HG02973 (cell line): ENCODE data around the gene CPM.
"Not testable (repeated sequence)": the region's sequence is repeated elsewhere in the genome, so short reads cannot be mapped to it uniquely, and the experiment has no call there.

ENCODE experiments used
- ATAC-seq: cut with Tn5 transposase; IDR thresholded peaks from one replicate; pipeline ENCODE4 v1.9.1; 2021; ENCODE audit warnings: moderate library complexity; ENCODE audit not compliant: unreplicated experiment

Gene CPM

DNA sequence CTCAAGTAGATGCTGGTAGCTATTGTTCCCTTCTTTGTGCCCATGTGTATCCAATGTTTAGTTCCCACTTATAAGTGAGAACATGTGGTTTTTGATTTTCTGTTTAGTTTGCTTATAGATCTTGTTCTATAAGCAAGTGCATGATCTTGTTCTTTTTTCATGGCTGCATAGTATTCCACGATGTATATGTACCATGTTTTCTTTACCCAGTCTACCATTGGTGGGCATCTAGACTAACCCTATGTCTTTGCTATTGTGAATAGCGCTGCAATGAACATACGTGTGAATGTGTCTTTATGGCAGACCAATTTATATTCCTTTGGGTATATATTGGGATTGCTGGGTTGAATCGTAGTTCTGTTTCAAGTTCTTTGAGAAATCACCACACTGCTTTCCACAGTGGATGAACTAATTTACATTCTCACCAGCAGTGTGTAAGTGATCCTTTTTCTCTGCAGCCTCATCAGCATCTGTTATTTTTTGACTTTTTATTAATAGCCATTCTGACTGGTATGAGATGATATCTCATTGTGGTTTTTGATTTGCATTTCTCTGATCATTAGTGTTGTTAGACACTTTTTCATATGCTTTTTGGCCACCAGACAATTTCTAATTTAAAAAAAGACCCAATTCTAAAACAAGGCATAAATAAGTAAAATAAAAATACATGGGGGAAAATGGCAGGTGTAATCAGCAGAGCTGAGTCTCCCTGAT lies 50.6 kb downstream of the CPM start:
- no peak for ATAC-seq

DNA sequence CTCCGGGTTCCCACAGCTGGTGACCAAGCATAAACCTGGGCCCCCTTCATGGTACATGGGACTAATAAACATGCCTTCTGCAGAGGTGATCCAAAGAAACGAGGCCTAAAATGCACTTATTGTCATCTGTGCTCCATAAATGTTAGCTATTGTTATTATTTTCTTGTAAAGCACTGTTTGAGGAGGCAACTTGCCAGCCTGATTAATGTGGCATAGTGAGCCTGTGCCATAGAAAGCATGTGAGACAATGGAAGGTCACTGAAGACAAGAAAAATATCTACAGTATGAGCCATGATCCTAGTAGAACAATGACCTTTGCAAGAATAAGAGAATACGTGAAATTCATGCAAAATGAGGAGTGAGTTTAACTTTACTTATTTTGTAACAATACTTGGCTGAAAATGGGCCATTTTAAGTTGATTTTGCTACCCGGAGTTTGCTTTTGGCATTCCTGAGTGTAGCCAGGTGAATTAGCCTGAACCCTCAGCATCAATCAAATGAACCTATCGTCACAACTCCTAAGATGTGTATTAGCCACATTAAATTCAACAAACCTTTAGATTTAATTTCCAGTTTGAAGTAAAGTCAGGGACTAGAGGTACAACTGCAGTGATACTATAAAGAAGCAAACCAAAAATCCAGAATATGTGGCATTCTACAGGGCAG lies 52.2 kb downstream of the CPM start:
- ATAC-seq: no peak

DNA sequence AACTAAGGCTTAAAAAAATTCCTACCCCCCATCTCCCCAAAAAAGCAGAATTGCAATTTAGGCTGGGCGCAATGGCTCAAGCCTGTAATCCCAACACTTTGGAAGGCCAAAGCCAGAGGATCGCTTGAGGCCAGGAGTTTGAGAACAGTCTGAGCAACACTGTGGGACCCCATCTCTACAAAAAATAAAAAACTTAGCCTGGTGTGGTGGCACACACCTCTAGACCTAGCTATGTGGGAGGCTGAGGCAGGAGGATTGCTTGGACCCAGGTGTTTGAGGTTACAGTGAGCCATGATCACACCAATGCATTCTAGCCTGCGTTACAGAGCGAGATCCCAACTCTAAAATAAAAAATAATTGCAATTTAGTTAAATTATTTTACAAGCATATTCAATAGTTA lies 54.1 kb downstream of the CPM start:
- no peak for ATAC-seq

DNA sequence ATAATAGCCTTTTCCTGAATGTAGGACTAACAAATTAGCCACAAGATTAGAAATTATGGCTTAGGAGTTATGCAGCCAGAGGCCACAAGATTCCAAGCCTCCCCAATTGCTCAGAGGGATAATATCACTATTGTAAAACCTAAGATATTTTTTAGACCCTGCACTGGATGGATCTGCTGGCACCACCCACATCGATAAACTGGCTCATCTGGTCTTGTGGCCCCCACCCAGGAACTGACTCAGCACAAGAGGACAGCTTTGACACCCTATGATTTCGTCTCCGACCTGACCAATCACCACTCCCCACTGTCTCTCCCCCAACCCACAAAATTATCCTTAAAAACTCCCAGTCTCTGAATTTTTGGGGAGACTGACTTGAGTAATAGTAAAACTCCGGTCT lies 54.7 kb downstream of the CPM start:
- ATAC-seq: no peak

DNA sequence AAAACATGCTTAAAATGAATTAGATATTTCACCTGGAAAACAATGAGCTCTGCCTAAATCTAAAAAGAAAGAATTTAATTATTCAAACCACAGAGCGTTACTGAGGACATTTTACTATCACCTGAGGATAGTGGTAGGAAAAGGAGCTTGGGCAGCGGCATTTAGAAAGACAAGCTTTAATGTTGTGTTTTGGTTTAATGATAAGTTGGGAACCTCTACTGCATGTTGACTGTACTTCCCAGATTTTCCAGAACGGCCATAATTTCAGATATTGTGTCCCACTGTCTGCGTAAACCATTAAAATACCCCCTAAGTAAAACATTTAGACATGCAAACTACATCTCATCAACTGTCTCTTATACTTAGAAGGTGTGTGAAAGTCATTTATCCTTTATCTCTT lies 55.4 kb downstream of the CPM start:
- ATAC-seq: no peak

DNA sequence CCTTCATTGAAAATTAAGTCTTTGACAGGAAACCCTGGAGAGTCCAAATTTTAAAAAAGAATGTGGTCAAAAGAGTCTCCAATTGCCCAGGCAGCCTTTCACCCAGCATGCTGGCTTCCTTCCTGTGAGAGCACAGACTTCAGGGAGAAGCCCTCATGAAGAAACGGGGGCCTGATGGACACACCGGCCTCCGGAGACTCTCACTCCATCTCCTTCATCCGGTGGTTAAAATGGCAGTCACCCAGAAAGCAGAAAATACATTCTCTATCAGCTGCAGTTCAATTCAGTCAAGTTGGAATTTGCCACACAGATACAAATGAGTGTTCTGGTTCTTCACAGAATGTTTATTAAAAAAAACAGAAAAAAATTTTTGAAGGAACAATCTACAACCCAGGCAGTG lies 56.5 kb downstream of the CPM start:
- no peak for ATAC-seq

DNA sequence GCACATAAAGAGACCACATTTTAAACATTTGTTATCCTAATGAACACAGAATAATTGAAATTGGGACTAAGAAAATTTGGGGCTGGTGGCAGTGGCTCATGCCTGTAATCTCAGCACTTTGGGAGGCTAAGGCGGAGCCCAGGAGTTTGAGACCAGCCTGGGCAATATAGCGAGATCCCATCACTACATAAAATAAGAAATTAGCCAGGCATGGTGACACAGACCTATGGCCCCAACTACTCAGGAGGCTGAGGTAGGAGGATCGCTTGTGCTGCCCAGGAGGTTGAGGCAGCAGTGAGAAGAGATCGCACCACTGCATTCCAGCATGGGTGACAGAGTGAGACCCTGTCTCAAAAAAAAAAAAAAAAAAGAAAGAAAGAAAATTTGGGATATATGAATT lies 59.7 kb downstream of the CPM start:
- ATAC-seq: no peak

DNA sequence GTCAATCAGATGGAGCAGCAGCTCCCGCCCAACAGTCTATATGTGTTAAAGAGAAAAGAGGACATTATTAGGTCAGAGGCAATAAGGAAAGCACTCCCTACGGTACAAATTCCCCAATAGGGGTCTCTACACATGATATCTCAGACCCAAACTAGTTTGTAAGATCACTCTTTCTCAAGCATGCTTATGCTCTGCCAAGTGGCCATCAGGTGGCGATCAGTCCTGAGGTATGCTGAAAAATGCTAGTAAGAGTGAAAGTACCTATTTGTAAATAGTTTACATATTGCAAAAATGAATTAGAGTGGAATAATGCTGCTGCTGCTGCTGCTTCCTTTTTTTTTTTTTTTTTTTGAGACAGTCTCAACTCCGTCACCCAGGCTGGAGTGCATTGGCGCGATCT lies 61.0 kb downstream of the CPM start:
- no peak for ATAC-seq

DNA sequence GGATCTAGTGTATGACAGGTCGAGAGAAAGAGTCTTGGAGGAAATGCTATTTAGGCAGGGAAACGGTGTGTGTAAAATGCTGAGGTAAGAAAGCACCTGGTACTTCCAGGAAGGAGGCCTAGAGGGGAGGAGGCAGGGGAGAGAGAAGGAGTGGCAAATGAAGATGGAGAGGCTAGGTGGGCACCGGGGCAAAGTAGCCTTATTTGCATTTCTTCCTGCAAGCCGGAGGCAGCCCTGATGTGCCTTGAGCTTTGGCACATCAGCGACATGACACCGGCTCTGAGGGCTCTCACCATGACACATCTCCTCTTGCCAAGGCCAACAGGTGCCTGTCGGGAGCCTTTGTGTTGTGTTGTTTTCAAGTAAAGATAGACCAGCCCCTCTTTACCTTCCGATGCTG lies 61.6 kb downstream of the CPM start:
- ATAC-seq: no peak

DNA sequence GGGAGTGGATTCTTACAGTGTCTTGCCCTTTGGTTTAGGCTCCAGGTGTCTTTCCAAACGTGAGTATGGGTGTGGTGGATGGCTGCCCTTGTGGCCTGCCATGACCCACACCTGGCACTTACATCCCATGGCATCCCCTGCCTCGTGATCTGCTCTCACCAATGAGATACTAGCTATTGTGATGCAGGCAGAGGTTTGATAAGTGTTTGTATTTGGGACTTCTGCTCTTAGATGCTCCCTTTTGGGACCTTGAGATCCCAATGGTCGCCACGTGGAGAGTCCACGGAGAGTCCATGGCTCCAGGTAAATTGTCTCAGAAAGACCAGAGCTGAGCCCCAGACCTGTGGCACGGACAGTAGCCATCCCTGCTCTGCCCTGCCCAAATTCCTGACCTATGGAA lies 62.5 kb downstream of the CPM start:
- no peak for ATAC-seq

DNA sequence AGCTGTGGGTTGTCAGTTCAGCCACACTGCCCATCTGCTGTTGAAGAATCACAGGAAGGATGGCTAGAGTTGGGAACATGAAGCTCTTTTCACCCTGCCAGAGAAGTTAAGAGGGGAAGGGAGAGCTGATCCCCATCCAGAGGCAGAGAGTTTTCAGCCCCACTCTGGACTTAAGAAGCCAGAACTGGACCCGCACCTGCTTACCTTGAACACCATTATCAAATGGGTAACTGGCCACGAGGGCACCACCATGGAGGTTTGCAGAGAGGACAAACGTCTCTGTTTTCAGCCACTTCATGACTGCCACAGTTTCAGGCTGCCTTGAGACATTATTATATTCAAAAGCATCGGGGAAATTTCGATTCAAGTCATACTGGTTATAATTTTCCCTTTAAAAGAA lies 63.0 kb downstream of the CPM start:
- no peak for ATAC-seq

DNA sequence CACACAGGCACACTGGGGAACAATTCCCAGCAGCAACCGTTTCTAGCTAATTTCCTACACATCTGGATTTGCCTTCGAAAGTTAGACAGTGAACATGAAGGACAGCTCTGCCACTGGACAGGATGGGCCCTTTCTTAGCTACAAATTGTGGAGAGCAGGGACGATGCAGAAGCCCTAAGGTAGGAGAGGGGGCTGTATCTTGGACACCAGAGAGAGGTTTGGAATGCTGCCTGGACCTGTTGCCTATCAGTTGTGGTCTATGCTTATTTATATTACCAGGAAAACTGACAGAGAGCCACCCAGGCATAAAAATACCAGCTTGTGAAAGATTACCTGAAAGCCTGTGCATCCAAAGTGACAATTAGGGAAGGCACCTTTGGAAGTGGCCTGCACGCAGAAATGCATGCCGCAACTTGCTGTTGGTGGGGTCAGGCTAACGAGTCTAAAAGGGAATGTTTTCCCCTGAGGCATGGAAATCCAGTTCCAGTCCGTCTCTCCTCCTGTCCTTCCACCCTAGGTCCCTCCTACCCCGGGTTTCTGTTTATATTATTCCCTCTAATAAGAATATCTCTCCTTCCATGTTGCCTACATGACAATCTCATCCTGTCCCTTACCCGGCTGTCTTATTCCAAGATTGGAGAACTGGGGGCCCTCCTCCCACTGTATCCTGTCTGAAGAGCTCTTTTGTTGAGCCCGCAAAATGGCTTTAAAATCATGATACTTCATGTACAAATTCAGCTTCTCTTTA lies 64.8 kb downstream of the CPM start:
- no peak for ATAC-seq

DNA sequence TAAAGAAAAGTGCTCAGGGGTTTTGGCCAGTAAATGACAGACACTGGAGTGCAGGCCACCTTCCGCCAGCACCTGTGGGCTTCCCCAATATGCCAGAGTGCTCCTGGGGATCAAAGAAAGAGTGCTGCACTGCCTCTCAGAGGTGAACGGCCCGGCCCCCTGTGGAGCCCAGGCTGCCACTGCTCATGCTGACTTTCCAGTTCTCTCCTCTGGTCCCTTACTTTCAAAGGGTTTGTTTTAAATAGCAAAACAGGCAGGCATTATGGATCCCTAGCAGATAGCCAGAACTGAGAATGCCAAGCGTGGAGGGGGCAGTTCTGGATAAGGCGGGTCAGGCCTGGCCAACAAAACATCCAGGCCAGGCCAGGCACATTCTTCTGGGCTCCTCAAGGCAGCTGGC lies 65.4 kb downstream of the CPM start:
- ATAC-seq: no peak

DNA sequence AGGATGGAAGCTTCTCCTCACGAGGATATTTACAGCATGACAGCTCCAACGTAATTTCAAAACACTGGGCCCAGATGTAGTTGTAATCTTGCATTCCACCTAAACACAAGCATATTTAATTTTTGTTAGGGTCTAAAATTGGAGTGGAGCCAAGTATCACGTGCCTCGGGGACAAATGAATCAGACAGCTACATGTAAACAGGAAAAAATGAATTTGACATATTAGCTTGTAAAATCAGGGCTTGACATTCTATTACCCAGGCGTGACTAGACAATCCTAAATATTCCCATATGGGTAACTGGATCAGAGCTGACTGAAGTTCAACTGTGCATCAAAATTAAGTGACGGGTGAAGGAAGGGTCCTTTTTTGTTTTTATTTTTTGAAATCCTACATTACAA lies 66.0 kb downstream of the CPM start:
- no peak for ATAC-seq

DNA sequence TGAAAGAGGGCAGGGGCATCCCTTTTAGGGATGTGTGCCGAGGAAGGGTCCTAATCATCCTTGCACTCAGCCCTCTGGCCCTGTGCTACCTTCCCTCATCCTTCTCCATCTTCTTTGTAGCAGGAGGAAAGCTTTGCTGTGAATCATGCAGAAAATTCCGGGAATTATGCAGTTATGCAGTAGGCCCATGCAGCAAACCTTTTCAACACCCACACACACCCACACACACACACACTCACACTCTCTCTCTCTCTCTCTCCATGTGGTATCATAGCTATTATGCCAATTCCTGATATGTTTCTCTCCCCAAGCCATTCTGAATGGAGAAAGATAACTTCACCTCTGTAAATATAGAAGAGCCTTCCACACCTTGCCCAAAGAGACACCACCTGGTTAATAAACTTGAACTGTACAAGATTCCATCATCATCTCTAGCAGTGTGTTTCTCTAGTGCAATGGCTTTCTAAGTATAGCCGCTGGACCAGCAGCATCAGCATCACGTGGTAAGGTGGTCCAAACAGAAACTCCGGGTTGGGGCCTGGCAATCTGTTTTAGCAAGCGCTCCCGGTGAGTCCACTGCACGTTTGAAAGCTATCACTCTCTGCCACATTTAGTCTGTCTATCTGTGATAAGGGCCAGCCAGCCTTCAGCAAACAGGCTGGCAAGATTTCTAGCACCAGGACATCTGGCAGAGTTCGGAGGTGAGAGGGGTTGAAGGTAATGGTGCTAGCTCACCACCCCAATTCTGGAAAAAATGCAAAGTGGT lies 67.4 kb downstream of the CPM start:
- no peak for ATAC-seq

DNA sequence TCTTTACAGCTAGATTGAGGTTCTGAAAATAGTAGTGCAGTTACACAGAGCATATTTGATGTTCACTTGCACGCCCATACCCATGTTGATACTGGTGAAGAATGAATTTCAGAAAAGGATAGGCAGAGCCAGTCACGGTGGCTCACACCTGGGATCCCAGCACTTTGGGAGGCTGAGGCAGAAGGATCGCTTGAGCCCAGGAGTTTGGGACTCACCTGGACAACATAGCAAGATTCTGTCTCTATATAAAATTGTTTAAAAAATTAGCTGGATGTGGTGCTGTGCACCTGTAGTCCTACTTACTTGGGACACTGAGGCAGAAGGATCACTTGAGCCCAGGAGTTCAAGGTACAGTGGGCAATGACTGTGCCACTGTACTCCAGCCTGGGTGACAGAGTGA lies 68.4 kb downstream of the CPM start:
- no peak for ATAC-seq

DNA sequence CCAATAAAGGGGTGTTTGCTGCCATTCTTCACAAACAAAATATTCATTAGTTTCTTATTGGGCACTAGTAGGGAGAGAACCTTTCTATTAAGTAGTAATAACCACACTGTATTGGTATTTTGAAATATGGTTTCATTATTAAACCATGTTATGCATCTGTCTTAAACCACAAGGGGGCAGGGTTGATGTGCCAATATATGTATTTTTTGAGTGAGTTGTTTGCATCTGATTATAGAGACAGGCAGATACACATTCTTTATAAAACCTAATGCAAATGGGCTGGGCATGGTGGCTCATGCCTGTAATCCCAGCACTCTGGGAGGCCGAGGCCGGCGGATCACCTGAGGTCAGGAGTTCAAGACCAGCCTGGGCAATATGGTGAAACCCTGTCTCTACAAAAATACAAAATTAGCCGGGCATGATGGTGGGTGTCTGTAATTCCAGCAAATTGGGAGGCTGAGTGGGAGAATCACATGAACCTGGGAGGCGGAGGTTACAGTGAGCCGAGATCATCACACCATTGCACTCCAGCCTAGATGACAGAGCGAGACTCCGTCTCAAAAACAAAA lies 69.0 kb downstream of the CPM start:
- ATAC-seq: not testable (repeated sequence)

DNA sequence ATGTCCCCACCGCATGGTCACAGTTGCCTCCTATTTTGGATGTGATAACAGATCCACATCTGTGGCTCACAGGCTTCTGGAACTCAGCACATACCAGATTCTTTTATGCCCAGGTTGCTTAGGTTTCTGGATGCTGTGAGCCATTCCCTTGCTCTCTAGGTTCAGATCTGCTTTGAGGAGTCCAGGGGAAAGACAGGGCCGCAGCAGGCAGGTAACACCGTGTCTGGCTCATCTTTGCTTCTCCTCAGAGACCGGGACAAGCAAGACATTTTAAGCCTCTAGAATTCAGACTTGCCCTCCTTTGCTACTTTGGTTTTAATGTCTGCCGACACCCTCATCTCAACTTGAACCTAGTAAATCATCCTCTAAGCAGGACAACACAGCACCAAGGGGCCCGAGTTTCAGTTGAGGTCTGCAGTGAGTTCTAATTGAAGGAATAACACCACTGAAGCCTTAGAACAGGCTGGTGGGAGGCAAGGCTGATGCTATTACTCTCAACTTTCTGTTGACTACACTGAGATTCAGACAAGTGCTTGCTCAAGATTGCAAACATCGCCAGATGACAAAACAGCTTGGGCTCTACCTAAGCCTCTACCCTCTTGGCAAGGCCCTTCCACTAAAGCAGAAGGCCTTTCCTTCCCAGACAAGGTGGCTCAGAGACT lies 69.7 kb downstream of the CPM start:
- no peak for ATAC-seq

DNA sequence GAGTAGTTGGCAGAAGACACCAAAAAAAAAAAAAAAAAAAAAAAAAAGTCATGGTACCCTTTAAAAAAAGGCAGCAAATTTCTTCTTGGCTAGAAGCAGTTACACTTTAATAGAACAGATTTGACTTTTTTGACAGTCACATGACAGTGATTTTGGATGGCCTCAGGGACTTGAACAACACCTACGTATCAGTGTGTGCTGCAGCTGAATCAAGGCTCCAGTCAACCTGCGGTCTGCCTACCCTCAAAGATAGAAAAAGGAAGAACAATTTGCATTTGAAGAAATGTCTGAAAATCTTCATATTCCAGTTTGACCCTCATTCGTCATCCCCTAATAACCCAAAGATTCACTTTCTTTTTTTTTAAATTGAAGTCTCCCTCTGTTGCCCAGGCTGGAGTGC lies 71.1 kb downstream of the CPM start:
- ATAC-seq: no peak

DNA sequence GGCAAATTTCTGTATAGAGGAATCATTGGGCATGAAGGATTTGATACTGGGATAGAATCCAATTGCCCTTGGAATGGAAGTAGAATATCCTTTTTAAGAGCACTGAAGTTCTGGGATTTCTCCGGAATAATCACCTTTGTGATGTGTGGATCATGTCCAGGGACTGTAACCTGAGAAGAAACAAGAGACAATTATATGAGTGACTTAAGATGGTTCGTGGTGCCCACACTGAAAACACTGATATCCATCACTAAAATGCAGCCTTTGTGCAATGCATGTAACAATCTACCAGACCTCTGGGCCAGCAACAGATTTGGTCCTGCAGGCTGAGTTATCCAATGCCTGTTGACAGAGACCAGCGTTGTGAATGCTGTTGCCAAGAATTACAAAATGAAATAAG lies 76.5 kb downstream of the CPM start:
- ATAC-seq: no peak

DNA sequence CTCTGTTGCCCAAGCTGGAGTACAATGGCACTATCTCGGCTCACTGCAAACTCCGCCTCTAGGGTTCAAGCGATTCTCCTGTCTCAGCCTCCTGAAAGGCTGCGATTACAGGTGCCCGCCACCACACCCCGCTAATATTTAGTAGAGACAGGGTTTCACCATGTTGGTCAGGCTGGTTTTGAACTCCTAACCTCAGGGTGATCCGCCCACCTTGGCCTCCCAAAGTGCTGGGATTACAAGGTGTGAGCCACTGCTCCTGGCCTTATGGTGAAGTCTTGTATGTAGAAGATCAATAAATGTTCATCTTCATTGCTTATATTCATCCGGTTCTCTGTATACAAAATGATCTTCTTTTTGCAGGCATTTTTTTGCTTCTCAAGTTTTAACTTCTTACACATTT lies 77.2 kb downstream of the CPM start:
- ATAC-seq: no peak
